HG02938 (cell line): ENCODE measurements around the gene NELFB.
"Not testable (repeated sequence)": the region's sequence is repeated elsewhere in the genome, so short reads cannot be mapped to it uniquely, and the experiment has no call there.

Experiments used
- ATAC-seq: cut with Tn5 transposase; IDR thresholded peaks from one replicate; pipeline ENCODE4 v1.9.1; 2021; ENCODE audit warnings: mild to moderate bottlenecking, moderate library complexity; ENCODE audit not compliant: unreplicated experiment

Gene NELFB

DNA sequence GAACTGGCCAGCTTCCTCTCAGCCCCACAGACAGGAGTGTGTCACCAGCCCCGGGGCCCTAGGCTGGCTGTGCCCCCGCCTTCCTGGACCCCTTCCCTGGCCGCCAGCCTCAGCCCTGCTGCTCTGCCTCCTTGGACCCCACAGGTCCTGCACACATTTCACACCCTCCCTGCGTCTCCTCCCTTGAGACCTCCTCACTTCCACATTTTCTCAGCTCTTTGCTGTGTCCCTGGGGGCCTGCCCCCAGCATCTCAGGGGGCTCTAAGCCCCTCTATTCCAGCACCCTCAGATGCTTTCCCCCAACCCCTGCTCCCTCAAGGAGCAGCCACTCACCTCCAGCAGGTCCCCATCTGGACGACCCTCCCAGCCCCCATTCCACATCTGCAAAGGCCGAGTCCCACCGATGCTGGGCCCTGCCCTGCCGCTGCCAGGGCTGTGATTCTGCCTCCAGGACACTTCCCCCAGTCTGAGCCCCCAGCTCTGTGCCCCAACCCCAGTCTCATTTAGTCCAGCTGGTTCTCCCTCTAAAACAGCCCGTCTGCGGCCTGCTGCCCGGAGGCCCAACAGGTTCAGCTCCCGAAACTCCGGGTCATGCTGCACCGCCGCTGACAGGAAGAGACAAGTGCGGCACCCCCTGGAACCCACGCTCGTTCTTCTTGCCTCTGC is 20.2 kb upstream of the NELFB start:
- ATAC-seq: no peak

- no peak for ATAC-seq
Observed at GRCh38 chr9:137235424-137236237, 19.5 kb upstream of the NELFB start.

GRCh38 chr9:137236238-137236935 is 18.7 kb upstream of the NELFB start:
- ATAC-seq: no peak

DNA sequence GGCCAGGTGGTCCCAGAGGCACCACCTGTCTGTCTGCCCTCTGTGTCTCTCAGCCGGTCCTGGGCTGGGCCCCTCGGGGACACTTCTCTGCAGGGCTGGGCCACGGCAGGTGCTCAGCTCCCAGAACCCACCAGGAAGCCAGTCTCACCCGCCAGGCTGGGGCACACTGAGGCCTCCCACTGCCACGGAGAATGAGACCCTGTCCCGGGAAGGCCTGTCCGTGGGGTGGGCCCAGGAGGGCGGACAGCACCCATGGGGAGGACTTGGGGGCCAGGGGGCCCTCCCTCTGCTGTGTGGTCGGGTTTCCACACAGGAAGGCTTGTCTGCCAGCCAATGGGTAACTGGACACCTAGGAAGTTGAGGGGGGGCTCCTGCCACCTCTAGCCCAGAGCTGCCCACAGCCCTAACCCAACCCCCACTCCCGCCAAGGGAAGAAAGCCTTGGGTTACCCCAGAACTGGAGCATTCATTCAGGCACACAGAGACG is 18.1 kb upstream of the NELFB start:
- ATAC-seq: no peak

DNA sequence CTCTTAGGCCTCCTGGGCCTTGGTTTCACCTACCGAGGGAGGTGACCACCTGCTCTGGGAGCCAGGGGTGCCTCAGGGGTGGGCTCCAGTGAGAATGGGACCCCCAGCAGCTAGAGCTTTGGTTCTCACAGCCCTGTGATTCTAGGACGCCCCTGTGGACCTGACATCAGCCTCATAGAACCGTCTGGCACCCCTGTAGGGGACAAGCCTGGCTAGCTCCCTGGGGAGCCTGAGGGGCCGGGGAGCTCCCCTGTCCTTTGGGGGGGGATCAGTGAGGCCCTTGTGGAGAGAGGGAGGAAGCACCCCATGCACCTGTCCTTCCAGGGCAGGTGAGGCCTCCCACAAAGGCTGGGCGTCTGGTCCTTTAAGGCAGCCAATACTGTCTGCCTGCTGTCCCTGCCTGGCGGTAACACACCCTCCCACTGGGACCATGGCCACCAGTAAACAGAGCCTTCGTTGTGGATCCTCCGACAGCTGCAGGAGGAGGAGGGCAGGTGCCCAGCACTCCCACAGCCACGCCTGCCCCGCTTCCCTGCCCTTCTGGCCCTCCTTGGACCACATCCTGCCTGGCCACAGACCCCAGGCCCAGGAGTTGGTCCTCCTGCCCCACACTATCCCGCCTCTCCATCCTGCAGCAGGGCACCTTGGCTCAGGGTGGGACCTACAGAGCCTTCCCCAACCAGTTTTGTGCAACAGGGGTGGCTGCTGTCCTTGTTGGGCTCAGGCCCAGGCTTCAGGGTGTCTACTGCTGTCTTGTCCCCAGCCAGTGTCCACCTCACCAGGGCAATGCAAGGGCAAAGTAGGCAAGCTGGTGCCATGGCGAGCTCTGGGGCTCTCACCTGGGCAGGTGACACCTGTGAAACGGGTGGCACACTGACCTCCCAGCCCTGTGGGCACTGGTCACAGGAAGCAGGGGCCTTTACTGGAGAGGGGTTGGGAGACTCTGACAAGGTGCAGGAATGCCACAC is 17.1 kb upstream of the NELFB start:
- ATAC-seq: no peak

GRCh38 chr9:137239541-137240200 is 15.5 kb upstream of the NELFB start:
- ATAC-seq: not testable (repeated sequence)

DNA sequence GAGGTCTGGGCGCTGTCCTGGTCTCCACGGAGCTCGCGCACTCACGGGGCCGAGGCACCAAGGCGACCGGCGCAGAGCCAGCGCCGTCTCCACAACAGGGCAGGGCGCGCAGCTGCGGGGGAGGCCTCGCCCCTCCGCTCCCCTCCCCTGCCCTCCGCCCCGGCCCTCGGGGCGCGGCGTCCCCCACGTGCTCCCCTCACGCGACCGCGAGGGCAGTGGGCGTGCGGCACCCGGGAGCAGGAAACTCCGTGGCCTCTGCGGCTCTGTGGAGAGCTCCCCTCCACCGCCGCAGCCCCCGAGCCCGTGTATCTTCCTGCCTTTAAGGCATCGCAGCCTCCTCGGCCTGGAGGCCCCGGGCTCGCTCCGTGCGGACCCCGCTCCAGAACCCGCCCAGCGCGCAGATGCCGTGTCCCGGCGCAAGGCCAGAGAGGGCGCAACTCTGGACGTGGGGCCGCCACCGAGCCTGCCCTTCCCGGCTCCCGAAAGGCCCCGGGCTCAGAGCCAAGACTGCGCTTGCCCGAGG is 14.7 kb upstream of the NELFB start:
- peak; percentile 17 for ATAC-seq

GRCh38 chr9:137240841-137241489 is 14.2 kb upstream of the NELFB start, which contains the start of gene TUBB4B:
TSS of gene TUBB4B (plus strand) at chr9:137241287. CDS start at chr9:137241361, 74 bp downstream.
- peak; percentile 79 for ATAC-seq

GRCh38 chr9:137241490-137242268 is 13.4 kb upstream of the NELFB start:
- ATAC-seq: no peak

DNA sequence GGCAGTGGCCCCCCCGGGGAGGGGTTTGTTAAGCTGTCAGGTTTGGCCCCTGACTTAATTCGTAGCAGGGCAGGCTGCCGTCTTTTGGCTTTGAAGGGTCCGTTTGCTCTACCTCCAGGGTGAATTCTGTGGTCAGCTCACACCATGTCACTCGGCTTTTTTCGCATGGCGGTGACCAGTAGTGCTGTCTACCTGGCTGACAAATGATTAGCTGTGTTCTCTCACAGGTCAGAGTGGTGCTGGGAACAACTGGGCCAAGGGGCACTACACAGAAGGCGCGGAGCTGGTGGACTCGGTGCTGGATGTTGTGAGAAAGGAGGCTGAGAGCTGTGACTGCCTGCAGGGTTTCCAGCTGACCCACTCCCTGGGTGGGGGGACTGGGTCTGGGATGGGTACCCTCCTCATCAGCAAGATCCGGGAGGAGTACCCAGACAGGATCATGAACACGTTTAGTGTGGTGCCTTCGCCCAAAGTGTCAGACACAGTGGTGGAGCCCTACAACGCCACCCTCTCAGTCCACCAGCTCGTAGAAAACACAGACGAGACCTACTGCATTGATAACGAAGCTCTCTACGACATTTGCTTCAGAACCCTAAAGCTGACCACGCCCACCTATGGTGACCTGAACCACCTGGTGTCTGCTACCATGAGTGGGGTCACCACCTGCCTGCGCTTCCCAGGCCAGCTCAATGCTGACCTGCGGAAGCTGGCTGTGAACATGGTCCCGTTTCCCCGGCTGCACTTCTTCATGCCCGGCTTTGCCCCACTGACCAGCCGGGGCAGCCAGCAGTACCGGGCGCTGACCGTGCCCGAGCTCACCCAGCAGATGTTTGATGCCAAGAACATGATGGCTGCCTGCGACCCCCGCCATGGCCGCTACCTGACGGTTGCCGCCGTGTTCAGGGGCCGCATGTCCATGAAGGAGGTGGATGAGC is 12.6 kb upstream of the NELFB start:
- no peak for ATAC-seq

GRCh38 chr9:137243266-137243625 is 11.9 kb upstream of the NELFB start:
- ATAC-seq: not testable (repeated sequence)

DNA sequence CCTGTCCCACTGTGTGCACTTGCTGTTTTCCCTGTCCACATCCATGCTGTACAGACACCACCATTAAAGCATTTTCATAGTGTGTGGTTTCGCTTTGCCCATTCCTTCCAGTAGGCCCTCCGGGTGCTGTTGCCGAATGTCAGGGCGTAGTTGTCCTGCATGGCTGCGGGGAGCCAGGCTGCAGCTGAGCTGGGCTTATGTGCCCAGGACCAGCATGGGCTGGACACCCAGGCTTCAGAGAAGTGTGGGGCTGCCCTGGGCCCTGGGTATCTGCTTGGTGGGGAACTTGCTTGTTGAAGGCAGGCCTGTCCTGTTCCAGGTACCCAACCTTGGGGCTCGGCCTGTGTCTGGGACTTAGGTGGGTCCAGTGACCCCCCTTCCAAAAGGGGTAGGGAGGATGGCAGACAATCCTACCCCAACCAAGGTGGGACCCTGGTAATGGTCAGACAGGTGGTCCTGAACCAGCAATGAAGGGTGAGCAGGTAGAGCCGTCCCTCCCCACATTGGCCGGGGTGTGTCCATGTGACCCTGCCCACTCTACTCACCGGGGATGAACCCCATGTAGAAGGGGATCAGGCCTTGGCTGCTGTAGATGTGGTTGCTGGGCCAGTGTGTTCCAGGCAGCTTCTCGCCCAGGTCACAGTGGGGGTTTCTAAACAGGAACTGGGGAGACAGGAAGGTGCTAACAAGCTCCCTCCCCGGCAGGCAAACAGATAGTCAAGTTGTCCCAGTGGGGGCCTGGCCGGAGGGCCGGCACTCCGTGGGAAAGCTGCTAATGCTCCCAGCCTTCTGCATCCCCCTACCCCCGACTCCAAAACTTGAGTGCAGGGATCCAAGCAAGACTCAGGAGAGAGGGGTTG is 11.3 kb upstream of the NELFB start:
- ATAC-seq: no peak

- ATAC-seq: no peak
Observed at GRCh38 chr9:137244486-137245449, 10.4 kb upstream of the NELFB start.

- no peak for ATAC-seq
Observed at GRCh38 chr9:137245450-137246421, 9.4 kb upstream of the NELFB start.
